Stimulated activated CD4-positive, alpha-beta T cell treated with anti-CD3 and anti-CD28 coated beads, TNF-alpha, amount 100 ng/mL, for 48 hours (primary cell): Measurements from ENCODE around the gene CTNNA2.

Source experiments
- DNase-seq, 3 donors: peaks; one replicate each; pipeline ENCODE4 v3.0.0-alpha.2; 2020; ENCODE audit warnings: low read depth in 3 of 3

CTNNA2 gene

DNA sequence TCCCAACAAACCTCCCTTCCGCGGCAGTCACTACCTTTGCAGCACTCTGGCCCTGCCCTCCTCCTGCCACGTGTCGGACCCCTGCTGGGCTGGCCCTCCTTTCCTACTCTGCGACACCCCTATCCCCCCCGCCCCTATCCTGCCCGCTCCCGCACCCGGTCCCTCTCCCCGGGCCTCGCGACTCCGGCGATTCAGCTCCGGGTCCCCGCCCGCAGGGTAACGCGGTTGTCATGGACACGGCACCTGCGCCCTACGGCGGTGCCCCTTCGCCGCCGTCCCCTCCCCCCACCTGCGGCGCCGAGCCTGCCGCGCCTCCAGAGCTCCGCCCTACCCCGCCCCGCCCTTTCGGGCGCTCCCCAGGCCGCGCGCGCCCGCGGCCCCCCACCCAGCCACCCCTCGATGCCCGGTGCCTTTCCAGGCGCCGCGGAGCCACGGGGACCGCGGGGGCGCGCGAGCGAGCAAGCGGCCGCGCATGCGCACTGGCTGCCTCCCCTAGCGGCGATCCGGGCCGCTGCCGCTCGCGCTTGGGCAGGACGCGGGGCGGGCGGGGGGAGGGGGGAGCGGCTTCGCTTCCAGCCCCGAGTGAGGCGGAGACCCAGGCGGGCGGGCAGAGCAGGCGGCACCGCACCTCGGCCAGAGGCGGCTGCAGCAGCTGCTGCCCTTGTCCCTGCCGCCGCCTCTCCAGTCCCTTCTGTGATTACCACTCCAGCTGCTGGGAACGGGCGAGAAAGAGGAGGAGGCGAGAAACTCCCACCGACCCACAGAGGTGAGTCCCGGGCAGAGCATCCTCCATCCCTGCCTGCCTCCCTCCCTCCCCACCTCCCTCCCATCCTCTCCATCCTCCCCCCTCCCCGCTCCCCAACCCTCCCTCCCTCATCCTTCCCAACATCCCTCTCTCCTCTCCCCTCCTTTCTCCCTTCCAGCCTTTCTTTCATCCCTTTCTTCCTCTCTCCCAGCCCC, at the start of gene CTNNA2:
Gene CTNNA2, plus strand, starts transcription at position 610 of the 960 bp plus-strand sequence.
- peak in 2 of 3 donors; percentile 1 to 6 for DNase-seq

DNA sequence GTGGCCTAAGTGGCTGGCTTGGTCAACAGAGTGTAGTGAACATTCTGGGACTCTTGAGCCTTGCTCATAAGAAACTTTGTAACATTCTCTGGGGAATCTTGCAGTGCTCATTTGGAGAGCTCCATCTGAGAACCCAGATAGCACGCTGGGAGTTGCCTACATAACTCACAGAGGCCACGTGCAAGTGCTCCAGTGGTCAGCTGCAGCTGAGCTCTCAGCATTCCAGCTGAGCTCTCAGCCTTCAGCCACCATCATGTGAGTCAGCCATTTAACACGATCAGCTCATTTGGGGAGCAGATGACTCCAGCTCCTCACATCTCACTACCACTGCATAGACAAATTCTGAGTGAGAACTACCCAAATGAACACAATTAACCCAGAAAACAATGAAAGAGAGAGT, 25.5 kb upstream of the CTNNA2 start:
- DNase-seq: no peak

DNA sequence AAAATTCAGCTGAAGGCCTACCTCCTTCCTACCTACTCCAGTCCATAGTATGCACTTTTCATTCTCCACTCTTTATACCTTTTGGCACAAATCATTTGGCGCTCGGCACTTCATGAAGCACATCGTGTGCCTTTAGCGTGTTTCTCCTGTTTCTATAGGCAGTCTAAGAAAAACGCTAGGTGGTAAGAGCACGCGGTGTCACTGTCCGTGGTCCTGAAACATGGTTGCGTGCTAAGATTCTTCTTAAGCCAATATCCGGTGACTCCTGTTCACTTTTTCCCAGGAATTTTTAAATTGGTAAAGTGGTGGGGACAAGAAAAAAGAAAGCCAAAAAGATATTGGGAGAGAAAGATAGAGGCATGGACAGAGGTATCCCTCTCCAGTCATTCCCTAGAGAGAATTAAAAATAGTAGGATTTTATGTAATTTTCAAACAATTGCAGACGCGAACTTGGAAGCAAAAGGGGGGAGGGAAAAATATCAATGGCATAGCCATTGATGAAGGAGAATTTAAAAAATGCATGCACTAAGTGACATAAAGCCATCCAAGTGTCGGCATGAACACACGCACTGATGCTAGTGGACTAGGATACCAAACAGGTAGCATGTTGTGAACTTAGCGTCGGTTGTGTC, 1.4 kb upstream of the CTNNA2 start:
- DNase-seq: no peak

DNA sequence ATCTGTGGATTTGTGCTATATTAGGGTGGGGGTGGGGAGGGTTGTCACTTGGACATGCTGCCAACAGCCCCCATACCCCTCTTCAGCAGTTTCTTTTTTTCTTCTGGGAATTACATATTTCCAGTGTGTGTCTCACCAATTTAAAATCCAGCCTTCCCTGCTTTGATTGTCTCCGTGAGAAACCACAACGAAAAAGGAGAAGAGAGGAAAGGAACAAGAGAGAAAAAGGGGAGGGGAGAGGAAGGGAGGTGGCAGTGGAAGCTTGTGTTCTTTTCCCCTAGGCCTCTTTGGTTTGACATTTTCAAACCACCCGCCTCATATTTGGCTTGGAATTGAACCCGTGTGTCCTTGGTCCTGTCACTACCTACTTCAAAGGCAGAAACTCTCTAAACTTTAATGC, 860 bp downstream of the CTNNA2 start:
- DNase-seq: no peak

DNA sequence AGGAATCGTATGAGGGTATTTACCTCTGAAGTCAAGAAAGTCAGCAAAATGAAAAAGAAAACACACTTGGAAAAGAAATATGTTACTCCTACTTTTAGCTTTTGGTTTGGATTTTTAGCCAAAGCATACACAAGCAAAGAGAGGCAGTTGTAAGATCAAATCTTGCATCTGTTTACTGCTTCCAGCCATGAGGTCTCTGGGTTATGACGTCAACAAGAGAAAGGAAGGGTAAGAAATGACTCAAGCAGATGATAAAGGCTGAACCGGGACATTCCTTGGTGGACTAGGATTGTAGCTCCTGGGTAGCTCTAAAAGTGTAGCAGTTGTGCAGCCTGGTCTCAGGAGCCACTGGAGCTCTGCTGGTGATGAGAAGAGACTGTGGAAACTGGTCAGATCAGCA, 16.8 kb downstream of the CTNNA2 start:
- DNase-seq: no peak

DNA sequence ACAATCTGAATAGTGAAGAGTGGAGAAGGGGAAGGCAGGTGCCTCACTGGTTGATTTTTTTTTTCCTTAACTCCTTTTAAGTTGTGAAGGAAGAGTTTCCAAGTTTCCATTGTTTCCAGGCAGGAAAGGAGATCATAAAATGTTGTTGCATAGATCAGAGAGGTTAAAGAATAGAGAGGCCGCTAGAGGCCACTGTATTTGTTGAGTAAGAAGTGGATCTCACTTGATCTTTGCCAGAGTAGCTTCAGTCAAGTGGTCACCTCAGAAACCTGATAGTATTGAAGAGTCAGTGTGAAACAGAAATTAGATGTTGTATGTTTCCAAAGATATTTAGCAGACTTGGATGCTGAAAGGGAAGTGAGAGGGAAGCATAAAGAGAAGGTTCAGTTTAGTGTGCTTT, 17.6 kb downstream of the CTNNA2 start:
- no peak for DNase-seq

DNA sequence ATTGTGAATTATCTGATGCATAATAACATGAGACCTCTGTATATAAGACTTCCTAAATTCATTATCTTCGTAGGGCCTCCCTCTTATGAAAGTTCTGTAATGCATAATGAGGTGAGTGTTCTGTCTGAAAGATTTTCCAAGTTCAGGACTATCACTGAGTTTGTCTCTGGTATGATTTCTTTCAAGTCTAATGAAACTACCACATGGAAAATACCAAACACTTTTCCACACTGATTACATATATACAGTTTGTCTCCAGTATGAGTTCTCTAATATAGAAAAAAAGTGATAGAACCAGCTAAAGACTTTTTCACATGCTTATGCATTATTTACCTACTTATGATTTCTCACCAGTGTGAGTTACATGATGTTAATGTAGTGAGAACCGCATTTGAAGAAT, 34.7 kb downstream of the CTNNA2 start:
- no peak for DNase-seq

DNA sequence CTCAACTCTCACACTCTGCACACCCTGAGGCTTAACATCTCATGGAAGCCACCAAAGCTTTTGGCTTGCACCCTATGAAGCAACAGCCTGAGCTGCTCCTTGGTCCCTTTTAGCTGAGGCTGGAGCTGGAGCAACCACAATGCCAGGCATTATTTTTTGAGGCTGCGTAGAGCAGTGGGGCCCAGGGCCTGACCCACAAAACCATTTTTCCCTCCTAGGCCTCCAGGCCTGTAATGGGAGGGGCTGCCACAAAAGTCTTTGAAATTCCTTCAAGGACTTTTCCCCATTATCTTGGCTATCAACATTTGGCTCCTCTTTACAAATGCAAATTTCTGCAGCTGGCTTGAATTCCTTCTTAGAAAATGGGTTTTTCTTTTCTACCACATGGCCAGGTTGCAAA, 39.8 kb downstream of the CTNNA2 start:
- no peak for DNase-seq

DNA sequence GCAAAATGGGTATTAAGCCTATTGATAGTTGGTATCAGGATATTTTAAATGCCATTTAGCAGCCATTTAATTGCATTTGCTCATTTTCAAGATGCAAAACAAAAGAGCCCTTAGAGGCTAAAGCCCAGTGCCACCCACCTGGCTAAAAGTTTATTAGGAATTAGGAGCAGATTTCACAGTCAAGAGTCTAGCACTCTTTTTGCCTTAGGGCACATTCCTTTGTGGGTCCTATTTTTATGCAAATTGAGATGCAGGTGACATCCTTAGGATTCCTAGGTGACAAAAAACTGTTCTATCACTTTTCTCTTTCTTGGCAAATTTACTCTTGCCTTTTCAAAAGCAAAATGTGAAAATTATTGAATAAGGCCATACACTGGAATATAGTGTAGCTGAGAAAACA, 42.0 kb downstream of the CTNNA2 start:
- DNase-seq: no peak

DNA sequence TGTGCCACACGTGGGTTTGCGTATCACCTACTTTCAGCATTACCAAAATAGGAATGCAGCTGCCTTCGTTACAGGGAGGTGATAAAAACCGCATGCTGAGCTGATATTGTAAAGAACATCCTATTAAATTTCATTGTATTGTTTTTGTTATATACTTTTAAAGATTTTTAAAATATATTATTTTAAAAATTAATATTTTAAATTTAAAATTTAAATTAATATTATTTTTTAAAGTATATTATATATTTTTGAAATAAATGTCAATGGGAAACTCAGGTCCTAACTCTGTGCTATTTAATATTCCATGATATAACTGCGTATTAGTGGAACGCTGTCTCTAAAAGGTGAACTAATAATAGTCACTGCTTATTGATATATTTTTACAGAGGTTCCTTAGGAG, 51.2 kb downstream of the CTNNA2 start:
- no peak for DNase-seq

DNA sequence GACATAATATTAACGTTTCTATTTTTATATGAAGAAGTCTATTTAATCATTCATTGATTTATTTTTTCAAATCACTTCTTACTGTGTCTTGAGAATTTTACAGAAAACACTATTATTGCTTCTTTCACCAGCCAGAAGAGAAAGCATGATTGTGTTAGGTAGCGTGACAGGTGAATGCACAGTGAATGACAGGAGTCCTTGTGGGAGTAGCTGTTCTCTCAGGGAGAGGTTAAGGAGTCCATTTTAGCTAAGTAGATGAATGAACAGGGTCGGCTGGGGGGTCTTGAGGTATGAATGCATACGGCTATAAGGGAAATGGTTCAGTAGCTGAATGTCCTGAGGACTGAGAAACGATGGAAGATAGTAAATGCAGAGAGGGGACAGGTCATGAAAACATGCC, 56.2 kb downstream of the CTNNA2 start:
- DNase-seq: no peak

DNA sequence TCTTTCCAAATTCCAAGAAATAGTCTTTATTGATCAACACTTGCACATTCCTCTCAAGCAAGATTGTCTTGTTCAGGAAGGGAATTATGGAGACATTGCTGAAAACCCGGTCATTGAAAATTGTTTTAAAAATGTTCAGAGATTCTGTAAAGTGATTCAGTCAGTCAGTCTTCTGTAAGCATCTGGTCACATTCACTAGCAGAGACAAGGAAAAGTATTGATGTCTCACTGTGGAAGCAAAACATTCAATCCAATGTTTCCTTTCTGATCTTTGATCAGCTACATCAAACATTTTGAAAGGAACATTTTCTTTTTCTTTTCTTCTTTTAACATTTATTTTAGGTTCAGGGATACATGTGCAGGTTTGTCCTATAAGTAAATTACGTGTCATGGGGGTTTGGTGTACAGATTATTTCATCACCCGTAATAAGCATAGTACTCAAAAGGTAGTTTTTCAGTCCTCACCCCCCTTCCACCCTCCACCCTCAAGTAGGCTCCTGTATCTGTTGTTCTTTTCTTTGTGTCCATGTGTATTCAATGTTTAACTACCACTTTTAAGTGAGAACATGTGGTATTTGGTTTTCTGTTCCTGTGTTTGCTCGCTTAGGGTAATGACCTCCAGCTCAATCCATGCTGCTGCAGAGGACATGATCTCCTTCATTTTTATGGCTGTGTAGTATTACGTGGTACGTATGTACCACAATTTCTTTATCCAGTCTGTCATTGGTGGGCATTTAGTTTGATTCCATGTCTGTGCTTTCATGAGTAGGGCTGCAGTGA, 61.2 kb downstream of the CTNNA2 start:
- no peak for DNase-seq

DNA sequence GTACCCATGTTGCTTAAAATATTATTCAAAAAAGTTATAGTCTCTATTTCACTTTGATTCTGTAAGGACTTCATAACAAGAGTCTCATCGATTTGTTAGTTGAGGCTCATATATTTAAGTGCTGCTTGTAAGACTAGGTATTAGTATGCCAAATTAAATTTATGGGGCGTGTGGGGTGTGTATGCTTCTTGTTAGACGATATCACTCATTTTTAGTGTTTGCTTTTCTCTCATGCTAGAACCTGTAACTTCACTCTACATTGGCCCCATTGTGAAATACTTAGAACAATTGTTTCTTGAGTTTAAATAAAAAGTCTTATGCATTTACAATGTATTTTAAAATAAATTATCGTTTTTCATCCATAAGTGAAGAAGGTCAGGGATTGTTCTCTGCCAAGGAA, 63.6 kb downstream of the CTNNA2 start:
- no peak for DNase-seq

DNA sequence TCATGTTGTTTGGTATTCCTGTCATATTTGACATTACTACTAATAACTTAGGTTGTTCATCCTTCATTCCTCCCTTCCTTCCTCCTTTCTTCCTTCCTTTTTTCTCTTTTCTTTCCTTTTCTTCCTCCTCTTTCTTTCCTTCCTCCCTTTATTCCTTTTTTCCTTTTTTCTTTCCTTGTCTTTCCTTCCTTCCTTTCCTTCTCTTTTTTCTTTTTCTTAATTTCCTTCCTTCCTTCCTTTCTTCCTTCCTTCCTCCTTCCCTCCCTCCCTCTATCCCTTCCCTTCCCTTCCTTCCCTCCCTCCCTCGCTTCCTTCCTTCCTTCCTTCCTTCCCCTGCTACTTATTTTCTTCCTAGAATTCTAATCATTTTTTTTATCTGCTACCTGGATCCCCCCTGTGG, 66.1 kb downstream of the CTNNA2 start:
- DNase-seq: no peak

DNA sequence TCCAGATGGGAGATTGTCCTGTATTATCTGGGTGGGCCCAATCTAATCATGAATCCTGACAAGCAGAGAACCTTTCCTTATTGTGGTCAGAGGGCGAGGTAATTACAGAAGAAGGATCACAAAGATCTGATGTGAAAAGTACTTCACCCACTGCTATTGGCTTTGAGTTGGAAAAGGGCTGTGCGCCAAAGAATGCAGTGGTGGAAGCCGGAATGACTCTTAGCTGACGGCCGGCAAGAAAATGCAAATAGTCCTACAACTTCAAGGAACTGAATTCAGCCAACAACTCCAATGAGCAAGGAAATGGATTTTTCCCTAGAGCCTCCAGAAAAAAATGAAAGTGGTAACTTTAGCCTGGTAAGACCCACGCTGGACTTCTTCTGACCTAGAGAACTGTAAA, 67.3 kb downstream of the CTNNA2 start:
- DNase-seq: no peak

DNA sequence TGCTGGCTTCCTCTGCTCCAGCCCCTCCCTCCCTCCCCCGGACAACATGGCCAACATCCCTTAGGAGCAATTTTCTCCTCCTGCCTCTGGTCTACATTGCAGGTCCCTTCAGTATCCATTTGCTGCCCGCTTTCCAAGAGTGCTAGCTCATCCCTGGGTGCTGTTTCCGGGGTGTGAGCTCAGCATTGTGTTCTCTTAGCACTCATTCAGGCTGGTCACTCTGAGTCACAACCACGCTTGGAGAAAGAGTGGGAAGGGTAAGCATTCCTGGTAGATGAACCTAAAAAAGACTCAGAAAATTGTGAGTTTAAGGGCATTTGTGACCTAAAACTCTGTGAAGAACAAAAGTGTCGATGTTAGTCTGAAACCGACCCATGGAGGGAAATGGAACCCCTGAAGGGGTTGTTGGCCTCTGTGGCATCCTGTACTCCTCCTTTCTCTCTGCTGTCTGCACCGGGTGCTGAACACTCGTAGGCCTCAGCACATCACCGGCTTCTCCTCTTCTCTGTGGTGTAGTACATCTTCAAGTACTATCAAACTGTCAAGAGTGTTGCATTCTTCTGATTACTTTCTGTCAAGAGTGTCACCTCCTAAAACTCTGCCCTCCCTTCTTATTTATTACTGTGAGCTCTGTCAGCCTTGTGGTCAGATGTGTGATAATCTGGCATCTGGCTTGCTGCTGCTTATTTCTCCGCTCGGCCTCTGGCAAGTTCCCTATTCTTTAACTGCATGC, 73.0 kb downstream of the CTNNA2 start:
- no peak for DNase-seq

DNA sequence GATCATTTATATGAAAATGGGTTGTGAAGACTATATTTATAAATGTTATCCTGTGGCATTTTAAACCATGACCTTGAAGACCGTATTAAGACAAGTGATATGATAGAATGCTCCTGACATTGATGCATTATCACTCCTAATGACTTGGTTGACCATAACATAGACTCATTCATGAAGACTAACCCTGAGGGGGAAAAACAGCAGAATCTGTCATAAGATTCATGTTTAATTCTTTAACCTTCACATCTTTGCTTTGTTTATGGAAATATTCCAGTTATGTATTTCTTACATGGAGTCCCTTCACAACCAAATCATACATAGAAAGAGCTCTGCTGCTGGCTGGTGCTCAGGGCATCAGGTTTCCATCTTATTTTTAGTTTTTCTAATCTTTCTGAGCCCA, 78.4 kb downstream of the CTNNA2 start:
- DNase-seq: no peak

DNA sequence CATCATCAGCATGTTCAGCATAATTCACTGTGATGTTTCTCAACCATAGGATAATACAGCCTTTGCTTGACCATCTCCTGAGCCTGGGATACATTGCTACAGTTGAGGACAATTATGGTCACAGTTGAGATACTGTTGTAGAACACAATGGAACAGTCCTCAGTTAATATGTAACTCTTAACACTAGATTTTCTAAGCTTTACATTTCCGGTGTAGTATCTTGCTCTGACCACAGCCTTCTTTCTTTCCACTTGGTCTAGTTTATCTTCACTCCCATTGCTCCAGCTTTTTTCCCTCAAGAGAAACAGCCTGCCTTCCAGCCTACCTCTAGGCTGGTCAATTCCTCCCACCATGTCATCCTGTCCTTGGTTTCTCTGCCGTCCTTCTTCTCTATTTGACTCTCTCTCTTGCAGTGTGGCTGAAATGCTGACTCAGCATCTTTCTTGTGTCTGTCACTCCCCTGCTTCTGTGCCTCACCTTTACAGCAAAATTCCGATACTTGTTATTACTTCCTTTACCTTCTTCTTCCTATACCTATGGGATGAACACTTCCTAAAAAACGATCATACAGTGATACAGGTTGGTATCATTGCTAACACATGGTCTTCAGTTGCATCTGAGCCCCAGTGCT, 80.5 kb downstream of the CTNNA2 start:
- no peak for DNase-seq

DNA sequence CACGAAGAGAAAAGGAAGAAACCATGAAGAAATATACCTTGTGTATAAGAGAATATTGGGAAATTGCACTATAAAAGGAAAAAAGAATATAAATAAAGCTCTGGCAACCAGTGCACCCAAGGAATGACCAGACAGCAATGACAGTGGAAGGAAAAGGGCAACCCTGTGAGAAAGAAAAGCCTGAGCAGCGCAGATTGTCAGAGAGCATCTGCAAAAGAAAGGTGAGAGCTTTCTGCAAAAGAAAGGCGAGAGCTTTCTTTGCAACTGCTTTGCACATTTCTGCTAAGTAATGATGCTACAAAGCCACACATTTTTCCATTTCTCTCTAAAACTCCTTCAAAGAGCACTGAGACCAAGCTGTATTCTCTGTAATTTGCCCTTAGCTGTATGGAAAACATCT, 83.6 kb downstream of the CTNNA2 start:
- DNase-seq: no peak

DNA sequence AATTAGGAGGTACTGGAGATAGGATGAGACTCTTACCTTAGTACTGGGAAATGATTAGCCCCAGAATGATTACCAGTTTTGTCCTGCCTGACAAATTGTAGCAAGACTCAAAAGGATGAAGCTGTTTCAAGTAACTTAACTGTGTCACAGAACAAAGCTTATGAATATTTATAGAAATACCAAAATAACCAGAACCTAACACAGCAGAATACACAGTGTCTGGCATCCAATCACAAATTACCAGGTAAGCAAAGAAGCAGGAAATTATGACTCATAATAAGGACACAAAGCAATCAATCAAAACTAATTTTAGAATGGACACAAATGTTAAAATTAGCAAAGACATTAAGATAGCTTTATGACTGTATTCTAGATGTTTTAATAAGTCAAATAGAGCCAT, 91.9 kb downstream of the CTNNA2 start:
- DNase-seq: no peak

DNA sequence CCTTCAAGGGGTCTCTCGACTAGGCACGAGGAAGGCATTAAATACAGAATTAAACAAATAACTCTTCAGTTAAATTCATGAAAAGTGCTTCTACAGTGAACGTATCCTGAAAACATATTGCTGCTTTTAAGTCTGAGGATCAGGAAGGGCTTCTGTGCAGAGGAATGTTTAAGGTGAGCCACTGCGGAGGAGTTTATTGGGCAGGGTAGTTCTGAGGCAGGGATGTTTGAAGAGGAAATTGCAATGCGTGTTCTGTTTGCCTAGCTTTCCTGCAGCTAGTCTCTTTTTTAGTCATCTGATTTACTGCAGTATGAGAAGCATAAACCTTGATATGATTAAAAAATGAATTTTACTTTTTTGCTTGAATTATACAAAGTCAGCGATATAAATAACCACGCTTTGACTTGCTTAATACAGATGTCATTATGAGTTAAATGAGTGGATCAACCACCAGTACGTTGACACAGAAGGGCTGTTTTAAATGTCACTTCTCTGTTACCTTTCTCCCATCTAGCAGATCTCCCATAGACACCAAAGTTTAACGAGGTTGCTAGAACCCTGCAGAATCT, 98.7 kb downstream of the CTNNA2 start:
- DNase-seq: no peak
